ENCODE measurements around the gene CCSAP. TPM values are rescaled to one million over a fixed set of nuclear protein-coding genes. Genes with fewer than 3 reads are reported as not detected.

Gene CCSAP
- total and polyA plus RNA-seq, 2 experiments from 2014 or later: 2.7 to 12.0 TPM

- Histone ChIP-seq H3K4me2 (no peak overlapping the region), H3K27me3 (no peaks in the 10 kb centered on the region), H3K4me3 (no peak overlapping the region), H3K27ac (no peak overlapping the region), H4K20me1 (ENCODE audit: insufficient read depth, poor library complexity, severe bottlenecking) (peaks cover 33% of the 10 kb centered on the region), H3K9me3 (ENCODE audit: low read depth) (no peaks in the 10 kb centered on the region), H3K9me2 (replicated peaks; ENCODE audit: insufficient read depth) (no peaks in the 10 kb centered on the region), H3K79me2 (peaks cover 97% of the 10 kb centered on the region), H3K36me3 (replicated peaks; ENCODE audit: insufficient read depth, low read depth) (no peaks in the 10 kb centered on the region), H2AFZ (no peak overlapping the region), H3K4me1 (ENCODE audit: insufficient read depth) (peaks cover 15% of the 10 kb centered on the region)
- TF ChIP-seq EZH2 (IDR thresholded peaks at IDR 0.05; ENCODE audit: borderline replicate concordance): no peak
- TF ChIP-seq EZH2phosphoT487 (IDR thresholded peaks at IDR 0.05; ENCODE audit: low read depth, severe bottlenecking, unreplicated experiment): no peak
- no peak for TF ChIP-seq CTCF (IDR thresholded peaks at IDR 0.05; ENCODE audit: poor library complexity)
- 94% methylated on average over 2 of the region's 2 CpGs for WGBS (ENCODE audit: low lambda C conversion rate, missing lambda C conversion rate)
- DNase-seq (ENCODE audit: low spot score): no peak
These were observed 64.6 kb downstream of the CCSAP start for GRCh38 chr1:229278120-229278741.

GRCh38 chr1:229275005-229275404 is 67.8 kb downstream of the CCSAP start:
- Histone ChIP-seq H3K36me3 (replicated peaks; ENCODE audit: insufficient read depth, low read depth) (no peaks in the 10 kb centered on the region), H3K4me1 (ENCODE audit: insufficient read depth) (peaks cover 27% of the 10 kb centered on the region), H2AFZ (no peak overlapping the region), H3K9me2 (replicated peaks; ENCODE audit: insufficient read depth) (no peaks in the 10 kb centered on the region), H3K79me2 (peaks cover 82% of the 10 kb centered on the region), H3K4me2 (no peak overlapping the region), H4K20me1 (ENCODE audit: insufficient read depth, poor library complexity, severe bottlenecking) (peaks cover 20% of the 10 kb centered on the region), H3K27ac (peak overlapping the region; percentile 44), H3K27me3 (no peaks in the 10 kb centered on the region), H3K4me3 (no peak overlapping the region), H3K9me3 (ENCODE audit: low read depth) (no peaks in the 10 kb centered on the region)
- no peak for DNase-seq (ENCODE audit: low spot score)
- no peak for TF ChIP-seq EZH2phosphoT487 (IDR thresholded peaks at IDR 0.05; ENCODE audit: low read depth, severe bottlenecking, unreplicated experiment)
- TF ChIP-seq EZH2 (IDR thresholded peaks at IDR 0.05; ENCODE audit: borderline replicate concordance): no peak
- 98% methylated on average over 2 of the region's 2 CpGs for WGBS (ENCODE audit: low lambda C conversion rate, missing lambda C conversion rate)

GRCh38 chr1:229273507-229274232 is 69.2 kb downstream of the CCSAP start:
- Histone ChIP-seq H3K4me3 (no peak overlapping the region), H4K20me1 (ENCODE audit: insufficient read depth, poor library complexity, severe bottlenecking) (peaks cover 14% of the 10 kb centered on the region), H3K4me2 (peak overlapping the region; percentile 93), H3K9me3 (ENCODE audit: low read depth) (no peaks in the 10 kb centered on the region), H3K27ac (peak overlapping the region; percentile 83), H3K36me3 (replicated peaks; ENCODE audit: insufficient read depth, low read depth) (no peaks in the 10 kb centered on the region), H3K9me2 (replicated peaks; ENCODE audit: insufficient read depth) (no peaks in the 10 kb centered on the region), H2AFZ (no peak overlapping the region), H3K4me1 (ENCODE audit: insufficient read depth) (peaks cover 27% of the 10 kb centered on the region), H3K79me2 (peaks cover 68% of the 10 kb centered on the region), H3K27me3 (no peaks in the 10 kb centered on the region)
- WGBS (ENCODE audit: low lambda C conversion rate, missing lambda C conversion rate): 78% methylated on average over 7 of the region's 7 CpGs
- peak; percentile 64 for DNase-seq (ENCODE audit: low spot score)
- TF ChIP-seq EZH2phosphoT487 (IDR thresholded peaks at IDR 0.05; ENCODE audit: low read depth, severe bottlenecking, unreplicated experiment): no peak
- no peak for TF ChIP-seq CTCF (IDR thresholded peaks at IDR 0.05; ENCODE audit: poor library complexity)
- no peak for TF ChIP-seq EZH2 (IDR thresholded peaks at IDR 0.05; ENCODE audit: borderline replicate concordance)
